ENCODE measurements around the gene IER5L. TPM values are rescaled to one million over a fixed set of nuclear protein-coding genes. Genes with fewer than 3 reads are reported as not detected.
A peak's percentile ranks its signal among the peaks of the same experiment; 100 is the strongest.

Gene IER5L
- total and polyA plus RNA-seq, 9 of the 15 experiments (the other 6 are each of a cell fraction or from before 2014, with no cell fraction given), result 0.14 to 11.9 (median 0.52) TPM

DNA sequence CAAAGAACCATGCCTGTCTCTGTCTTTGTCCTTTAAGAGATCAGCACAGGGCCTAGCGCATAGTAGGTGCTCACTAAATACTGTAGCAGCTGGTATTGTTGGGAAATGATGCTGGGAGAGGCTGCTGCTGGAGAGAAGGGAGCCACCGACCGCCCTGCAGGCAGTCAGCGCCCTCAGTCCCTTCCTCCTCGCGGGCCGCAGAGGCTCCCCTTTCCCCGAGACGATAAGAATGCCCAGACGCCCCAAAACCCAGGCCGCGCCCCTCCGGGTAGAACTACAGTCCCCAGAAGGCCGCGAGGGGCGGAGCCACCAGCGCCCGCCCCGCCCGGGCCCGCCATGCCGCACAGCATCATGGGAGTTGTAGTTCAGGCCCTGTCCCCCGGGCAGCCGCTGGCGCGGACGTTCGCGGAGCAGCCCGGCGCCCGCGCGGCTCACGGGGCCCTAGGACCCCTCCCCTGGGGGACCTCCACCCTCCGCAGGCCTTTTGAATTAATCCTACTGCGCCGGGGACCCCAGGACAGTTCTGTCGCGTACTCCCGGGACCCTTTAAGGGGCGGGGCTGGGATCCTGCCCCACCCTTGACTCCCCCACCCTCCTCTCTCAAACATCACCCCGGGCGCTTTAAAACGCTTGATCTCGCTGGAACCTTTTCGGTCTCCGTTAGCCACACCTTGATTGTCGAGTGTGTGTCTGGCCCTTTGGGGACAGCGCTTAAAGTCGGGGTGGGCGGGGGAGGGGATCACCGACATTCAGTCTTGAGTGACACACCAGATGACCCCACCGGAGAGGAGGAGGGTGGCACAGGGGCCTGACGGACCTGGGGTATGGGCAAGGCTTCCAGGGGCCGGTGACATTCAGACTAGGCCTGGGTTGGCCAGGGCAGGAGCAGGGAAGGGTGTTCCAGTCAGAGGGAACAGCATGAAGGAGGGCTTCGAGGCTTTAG is 24.8 kb upstream of the IER5L start (continued):
- TF ChIP-seq, protein P1, sequence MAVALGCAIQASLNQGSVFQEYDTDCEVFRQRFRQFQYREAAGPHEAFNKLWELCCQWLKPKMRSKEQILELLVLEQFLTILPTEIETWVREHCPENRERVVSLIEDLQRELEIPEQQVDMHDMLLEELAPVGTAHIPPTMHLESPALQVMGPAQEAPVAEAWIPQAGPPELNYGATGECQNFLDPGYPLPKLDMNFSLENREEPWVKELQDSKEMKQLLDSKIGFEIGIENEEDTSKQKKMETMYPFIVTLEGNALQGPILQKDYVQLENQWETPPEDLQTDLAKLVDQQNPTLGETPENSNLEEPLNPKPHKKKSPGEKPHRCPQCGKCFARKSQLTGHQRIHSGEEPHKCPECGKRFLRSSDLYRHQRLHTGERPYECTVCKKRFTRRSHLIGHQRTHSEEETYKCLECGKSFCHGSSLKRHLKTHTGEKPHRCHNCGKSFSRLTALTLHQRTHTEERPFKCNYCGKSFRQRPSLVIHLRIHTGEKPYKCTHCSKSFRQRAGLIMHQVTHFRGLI (CRISPR knock-in tag; IDR thresholded peaks at IDR 0.05), result no peak
- TF ChIP-seq NELFE (IDR thresholded peaks at IDR 0.05; ENCODE audit: insufficient read depth, insufficient read length), result no peak
- no peak for TF ChIP-seq CBX3 (IDR thresholded peaks at IDR 0.05; ENCODE audit: borderline replicate concordance in 1 of 2, low read length in 2 of 2)
- TF ChIP-seq, protein P2, sequence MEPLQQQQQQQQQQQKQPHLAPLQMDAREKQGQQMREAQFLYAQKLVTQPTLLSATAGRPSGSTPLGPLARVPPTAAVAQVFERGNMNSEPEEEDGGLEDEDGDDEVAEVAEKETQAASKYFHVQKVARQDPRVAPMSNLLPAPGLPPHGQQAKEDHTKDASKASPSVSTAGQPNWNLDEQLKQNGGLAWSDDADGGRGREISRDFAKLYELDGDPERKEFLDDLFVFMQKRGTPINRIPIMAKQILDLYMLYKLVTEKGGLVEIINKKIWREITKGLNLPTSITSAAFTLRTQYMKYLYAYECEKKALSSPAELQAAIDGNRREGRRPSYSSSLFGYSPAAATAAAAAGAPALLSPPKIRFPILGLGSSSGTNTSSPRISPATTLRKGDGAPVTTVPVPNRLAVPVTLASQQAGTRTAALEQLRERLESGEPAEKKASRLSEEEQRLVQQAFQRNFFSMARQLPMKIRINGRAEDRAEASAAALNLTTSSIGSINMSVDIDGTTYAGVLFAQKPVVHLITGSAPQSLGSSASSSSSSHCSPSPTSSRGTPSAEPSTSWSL (CRISPR knock-in tag; IDR thresholded peaks at IDR 0.05; ENCODE audit: borderline replicate concordance), result no peak
- TF ChIP-seq KDM5B (IDR thresholded peaks at IDR 0.05; ENCODE audit: insufficient replicate concordance, low read depth, low read length), result no peak
- TF ChIP-seq, protein P3, sequence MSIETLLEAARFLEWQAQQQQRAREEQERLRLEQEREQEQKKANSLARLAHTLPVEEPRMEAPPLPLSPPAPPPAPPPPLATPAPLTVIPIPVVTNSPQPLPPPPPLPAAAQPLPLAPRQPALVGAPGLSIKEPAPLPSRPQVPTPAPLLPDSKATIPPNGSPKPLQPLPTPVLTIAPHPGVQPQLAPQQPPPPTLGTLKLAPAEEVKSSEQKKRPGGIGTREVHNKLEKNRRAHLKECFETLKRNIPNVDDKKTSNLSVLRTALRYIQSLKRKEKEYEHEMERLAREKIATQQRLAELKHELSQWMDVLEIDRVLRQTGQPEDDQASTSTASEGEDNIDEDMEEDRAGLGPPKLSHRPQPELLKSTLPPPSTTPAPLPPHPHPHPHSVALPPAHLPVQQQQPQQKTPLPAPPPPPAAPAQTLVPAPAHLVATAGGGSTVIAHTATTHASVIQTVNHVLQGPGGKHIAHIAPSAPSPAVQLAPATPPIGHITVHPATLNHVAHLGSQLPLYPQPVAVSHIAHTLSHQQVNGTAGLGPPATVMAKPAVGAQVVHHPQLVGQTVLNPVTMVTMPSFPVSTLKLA (conservative IDR thresholded peaks at IDR 0.05), result peak in 1 of 2 experiments; percentile 28; a peak in 2 of 4 replicates
- TF ChIP-seq HDAC6 (IDR thresholded peaks at IDR 0.05; ENCODE audit: low read depth, low read length), result 0 out of 2 replicates have a peak, but pooled peaks have one; percentile 79
- no peak for TF ChIP-seq NUFIP1 (IDR thresholded peaks at IDR 0.05; ENCODE audit: partially characterized antibody)
- TF ChIP-seq, protein P4, sequence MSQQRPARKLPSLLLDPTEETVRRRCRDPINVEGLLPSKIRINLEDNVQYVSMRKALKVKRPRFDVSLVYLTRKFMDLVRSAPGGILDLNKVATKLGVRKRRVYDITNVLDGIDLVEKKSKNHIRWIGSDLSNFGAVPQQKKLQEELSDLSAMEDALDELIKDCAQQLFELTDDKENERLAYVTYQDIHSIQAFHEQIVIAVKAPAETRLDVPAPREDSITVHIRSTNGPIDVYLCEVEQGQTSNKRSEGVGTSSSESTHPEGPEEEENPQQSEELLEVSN (IDR thresholded peaks at IDR 0.05; ENCODE audit: borderline replicate concordance in 1 of 2, extremely low read depth in 1 of 2, insufficient read depth in 1 of 2, insufficient read length in 1 of 2, low read depth in 1 of 2, low read length in 1 of 2, poor library complexity in 1 of 2, severe bottlenecking in 1 of 2), result no peak
- TF ChIP-seq, protein P5, sequence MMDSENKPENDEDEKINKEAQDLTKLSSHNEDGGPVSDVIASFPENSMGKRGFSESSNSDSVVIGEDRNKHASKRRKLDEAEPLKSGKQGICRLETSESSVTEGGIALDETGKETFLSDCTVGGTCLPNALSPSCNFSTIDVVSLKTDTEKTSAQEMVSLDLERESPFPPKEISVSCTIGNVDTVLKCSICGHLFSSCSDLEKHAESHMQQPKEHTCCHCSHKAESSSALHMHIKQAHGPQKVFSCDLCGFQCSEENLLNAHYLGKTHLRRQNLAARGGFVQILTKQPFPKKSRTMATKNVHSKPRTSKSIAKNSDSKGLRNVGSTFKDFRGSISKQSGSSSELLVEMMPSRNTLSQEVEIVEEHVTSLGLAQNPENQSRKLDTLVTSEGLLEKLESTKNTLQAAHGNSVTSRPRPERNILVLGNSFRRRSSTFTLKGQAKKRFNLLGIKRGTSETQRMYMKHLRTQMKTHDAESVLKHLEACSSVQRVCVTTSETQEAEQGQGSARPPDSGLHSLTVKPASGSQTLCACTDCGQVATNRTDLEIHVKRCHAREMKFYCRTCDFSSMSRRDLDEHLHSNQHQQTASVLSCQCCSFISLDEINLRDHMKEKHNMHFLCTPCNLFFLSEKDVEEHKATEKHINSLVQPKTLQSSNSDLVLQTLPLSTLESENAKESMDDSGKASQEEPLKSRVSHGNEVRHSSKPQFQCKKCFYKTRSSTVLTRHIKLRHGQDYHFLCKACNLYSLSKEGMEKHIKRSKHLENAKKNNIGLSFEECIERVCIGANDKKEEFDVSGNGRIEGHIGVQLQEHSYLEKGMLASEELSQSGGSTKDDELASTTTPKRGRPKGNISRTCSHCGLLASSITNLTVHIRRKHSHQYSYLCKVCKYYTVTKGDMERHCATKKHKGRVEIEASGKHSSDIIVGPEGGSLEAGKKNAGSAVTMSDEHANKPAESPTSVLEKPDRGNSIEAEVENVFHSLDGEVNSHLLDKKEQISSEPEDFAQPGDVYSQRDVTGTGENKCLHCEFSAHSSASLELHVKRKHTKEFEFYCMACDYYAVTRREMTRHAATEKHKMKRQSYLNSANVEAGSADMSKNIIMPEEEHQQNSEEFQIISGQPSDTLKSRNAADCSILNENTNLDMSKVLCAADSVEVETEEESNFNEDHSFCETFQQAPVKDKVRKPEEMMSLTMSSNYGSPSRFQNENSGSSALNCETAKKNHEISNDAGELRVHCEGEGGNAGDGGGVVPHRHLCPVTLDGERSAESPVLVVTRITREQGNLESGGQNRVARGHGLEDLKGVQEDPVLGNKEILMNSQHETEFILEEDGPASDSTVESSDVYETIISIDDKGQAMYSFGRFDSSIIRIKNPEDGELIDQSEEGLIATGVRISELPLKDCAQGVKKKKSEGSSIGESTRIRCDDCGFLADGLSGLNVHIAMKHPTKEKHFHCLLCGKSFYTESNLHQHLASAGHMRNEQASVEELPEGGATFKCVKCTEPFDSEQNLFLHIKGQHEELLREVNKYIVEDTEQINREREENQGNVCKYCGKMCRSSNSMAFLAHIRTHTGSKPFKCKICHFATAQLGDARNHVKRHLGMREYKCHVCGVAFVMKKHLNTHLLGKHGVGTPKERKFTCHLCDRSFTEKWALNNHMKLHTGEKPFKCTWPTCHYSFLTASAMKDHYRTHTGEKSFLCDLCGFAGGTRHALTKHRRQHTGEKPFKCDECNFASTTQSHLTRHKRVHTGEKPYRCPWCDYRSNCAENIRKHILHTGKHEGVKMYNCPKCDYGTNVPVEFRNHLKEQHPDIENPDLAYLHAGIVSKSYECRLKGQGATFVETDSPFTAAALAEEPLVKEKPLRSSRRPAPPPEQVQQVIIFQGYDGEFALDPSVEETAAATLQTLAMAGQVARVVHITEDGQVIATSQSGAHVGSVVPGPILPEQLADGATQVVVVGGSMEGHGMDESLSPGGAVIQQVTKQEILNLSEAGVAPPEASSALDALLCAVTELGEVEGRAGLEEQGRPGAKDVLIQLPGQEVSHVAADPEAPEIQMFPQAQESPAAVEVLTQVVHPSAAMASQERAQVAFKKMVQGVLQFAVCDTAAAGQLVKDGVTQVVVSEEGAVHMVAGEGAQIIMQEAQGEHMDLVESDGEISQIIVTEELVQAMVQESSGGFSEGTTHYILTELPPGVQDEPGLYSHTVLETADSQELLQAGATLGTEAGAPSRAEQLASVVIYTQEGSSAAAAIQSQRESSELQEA (IDR thresholded peaks at IDR 0.05; ENCODE audit: low read depth), result no peak

All from K562 (cell line).